T-helper 9 cell (primary cell): ENCODE results near the gene EPB41L1.

Source experiments
- DNase-seq: peaks from one replicate; pipeline ENCODE4 v3.0.0-alpha.2; 2020

The EPB41L1 gene

DNA sequence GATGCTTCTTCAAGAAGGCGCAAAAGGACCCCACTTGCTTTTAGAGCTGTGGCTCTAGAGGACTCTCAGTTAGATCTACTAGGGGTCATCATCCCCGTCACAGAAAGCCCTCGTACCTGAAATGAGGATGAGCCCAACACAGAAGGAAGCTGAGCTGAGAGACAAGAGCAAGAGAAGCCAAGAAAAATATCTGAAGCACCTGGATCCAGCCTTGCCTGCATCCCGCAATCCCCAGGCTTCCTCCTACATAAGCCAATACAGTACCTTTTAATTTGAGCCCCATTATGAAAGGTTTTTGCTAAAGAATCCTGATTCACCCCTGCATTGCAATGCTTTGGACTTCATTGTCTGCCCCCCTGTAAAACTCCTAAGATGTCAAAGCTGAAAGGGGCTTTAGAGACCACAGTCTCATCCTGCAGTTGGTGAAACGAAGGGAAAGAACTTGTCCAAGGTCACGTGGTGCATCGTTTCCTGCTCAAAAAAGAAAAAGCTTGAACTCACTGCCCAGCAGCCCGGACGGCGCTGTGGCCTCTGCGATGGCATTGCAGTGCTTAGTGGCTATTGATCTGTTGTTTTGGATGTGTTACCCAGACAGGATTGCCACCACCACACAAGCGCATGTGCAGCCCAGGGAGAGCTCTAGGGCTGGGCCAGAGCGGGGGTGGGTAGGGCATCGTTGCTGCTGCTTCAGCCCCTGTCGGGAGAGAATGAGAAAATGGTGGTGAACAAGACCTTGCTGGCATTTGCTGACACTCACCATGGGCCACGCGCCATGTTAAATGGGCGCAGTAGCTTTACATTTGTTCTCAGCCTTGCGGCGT is 110.1 kb downstream of the EPB41L1 start:
- DNase-seq, result no peak

DNA sequence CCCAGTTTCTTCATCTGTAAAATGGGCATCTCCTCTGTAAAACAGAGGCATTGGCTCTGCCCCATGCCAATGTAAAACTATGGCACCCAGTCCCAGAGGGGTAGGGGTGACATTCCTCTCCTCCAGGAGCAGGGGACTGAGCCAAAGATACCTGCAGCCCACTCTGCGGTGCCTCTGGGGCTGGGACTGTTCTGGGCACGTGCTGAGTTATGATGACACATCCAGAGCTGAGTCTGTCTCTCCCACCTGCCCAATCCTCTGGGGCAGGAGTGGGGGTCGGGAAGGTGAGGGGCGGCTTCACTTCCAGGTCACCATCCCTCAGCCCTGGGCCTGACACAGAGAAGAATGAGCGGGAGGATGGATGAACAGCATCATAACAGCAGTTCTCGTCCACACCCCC is 111.6 kb downstream of the EPB41L1 start:
- DNase-seq, result no peak

DNA sequence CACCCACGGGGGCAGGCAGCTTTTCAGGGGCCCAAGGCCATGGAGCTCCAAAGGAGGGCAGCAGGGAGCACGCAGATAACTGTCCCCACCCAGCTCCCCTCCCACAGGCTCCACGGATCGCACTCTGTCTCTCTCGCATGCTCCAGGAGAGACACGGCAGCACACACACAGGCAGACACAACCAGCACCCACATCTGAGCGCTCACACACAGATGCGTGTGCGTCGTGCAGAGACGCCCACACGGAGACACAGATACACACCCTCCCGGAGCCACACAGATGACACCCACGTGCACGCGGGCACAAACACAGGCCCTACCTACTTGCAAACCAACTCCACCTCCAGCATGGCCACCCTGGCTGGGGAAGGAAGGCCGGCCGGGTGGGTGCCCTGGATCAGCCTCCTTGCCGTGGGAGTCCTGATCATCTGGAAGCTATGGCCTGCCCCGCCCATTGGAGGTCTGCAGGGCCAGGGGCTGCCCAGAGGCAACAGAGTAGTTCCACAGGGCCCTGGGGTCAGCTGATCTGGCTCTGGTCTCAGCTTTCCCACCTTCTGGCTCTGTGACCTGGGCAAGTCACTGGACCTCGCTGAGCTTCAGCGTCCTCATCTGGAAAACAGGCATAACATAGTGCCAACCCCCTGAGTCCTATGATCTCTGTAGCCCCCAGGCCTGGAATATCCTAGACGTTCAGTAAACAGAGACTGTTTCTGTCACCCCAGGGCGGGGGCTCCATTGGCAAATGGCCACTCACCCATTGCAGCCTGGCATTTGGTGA is 113.3 kb downstream of the EPB41L1 start:
- DNase-seq, result no peak

DNA sequence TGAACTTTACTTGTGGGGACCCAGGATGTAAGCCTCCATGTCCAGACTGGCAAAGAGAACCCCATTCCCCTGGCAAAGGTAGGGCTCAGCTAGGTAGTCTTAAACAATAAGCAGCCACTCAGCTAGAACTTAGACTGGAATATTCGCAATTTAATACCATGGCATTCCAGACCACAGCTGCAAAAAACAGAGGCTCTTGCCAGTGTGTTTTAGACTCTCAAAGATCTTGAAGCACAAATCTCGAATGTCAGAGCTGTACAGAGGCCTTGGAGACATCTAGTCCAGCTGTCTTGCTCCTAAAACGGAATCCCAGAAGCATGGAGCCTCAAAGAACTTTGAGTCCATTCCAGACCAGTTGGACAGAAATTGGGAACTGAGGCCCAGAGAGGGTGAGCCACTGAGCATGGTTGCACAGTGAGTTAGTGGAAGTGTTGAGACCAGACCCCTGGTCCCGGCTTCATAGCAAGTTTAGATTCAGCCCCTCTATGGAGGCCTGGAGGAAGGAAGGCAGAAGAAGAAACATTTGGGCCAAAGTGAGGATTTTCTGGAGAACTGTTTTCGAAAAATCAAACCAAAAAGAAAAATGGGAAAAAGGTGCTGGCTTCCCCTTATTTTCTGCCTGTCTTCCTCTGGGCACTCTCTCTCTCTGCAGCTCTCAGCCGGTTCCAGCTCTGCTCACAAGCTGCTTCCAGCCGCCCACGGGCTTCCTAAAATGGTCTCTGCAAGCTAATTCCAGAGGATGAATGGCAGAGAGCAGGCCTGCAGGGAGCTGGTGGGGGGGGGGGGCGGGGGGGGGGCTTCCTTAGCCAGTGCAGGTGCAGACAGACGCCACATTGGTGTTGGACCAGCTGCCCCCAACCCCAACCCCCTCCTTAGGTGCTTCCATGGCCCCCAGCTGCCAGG is 114.2 kb downstream of the EPB41L1 start:
- DNase-seq, result no peak

DNA sequence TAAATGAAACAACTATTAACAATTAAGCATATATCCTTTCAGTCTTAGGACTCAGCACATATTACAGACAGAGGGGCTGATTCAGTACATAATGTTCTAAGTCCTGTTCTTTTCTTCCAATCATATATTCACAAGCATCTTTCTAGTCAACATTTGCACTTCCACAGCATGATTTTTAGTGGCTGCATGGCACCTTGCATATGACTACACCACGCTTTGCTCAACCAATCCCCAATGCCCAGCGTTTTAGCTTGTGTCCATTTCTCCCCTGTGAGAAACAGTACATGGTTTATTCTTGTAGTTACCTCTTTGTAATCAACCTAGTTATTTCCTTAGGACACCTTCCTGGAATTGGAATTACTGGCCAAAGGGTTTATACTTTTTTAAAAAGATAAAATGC is 115.0 kb downstream of the EPB41L1 start:
- DNase-seq, result no peak

DNA sequence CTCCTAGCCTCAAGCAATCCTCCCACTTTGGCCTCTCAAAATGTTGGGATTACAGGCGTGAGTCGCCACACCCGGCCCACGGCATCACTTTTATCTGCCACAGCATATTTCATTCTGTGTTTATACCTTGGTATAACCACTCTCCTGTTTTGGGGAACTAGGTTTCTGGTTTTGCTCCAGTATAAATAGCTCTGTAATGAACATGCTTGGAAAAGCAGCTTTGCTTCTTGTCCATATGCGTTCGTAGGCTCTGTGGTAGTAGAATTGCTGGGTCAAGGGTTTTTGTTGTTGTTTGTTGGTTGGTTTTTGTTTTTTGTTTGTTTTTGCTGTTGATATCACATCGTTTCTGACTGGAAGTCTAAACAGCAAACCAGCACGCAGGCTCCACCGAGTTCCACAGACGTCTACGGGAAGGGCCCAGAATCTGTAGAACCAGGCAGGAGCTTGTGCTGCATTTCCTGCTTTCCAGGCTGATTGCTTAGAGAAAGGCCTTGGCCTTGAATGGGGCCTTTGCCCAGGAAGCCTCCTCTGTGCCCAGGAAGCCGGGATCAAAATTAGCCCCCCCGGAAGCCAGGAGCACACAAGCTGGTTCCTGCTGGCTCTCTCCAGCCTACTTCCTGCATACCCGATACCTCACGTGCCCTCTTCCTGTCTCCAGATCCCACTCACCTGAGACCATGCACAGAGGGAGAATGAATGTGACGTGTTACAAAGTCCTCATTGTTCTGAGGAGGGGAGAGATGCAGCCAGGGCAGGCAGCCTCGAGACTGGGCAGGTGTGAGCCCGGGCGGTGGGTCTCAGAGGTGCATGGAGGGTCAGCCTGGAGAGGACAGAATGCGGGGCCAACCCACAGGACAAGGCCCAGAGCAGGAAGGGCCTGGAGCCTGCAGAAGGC is 116.5 kb downstream of the EPB41L1 start:
- DNase-seq, result no peak

DNA sequence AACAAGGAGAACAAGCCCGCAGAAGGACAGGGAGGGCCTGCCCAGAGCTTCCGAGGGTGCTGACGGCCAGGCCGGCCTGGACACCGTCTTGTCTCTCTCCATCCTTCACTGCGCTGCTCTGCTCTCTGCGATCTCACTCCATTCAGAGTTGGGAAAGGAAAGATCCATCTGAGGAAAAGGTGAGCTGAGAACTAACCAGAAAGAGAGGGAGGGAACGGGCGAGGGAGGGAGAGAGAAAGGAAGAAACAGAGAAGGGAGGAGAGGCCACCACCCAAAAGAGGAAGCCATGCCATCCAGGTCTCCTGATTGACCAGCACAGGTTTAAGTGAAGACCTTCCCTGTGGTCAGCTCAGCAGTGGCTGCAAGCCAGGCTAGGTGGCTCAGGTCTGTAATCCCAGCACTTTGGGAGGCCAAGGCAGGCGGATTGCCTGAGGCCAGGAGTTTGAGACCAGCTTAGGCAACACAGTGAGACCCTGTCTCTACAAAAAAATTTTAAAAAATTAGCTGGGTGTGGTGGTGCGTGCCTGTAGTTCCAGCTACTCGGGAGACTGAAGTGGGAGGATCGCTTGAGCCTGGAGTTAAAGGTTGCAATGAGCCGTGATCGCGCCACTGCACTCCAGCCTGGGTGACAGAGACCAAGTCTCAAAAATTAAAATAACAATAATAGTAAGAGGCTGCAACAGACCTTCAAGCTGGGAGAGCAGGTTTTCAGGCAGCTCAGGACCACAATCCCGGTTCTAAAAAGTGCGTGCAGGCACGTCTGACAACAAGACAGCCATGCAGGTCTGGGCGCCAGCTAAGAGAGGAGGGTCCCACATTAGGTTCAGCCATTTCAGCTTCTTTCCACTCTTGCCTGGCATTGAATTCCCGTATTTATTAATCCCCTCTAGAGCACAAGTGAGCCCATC is 117.4 kb downstream of the EPB41L1 start:
- DNase-seq, result no peak

DNA sequence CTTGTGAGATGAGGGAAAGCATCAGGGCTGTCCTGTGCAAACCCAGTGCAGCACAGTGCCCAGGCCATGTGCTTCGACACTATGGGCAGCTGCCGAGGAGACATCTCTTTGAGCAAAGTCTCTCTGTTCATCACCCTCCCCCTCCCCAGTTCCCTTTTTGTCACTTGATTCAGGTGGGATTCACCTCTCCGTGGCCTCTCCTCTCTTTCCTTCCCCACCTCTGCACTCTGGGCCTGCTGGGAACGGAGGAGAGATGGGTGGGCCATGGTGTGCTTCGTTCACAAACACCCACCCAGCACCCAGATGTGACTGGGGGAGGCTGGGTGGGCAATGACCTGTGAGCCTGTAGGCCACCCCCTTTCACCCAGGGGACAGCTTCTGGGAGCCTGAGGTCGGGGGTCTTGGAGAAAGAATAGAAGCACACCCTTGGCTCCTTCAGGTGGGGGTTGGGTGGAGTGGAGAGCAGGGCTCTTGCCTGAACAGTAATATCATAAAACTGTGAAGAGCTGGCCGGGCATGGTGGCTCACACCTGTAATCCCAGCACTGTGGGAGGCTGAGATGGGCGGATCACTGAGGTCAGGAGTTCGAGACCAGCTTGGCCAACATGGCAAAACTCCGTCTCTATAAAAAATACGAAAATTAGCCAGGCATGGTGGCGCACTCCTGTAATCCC is 118.1 kb downstream of the EPB41L1 start:
- DNase-seq, result no peak

DNA sequence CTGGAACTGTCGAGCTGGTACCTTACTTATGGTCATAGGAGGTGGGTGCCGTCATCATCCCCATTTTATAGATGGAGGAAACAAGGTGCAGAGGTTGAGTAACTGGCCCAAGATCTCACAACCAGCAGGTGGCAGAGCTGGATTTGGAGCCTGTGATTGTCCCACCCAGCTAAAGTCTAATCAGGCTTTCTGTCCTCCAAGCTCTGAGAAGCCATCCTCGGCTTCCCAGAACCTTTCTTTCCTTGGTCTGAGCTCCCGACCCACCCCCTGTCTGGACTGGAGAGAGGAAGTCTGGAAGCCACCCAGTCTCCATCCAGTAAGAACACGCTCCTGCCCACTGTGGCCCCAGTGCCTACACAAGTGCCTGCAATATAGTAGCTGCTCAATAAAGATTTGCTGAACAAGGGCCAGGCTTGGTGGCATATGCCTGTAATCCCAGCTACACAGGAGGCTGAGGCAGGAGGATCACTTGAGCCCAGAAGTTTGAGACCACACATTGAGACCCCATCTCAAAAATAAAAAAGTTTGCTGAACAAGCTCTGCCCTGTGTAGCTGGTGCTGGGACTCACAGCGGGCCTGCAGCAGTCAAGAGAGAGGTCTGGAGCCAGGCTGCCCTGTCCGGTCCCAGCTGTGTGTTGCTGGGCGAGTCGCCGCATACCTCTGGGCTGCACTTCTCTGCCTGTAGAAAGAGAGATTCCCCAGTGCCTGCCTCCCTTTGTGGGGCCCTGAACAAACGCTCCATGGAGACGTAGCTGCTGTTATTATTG is 119.1 kb downstream of the EPB41L1 start:
- no peak for DNase-seq

DNA sequence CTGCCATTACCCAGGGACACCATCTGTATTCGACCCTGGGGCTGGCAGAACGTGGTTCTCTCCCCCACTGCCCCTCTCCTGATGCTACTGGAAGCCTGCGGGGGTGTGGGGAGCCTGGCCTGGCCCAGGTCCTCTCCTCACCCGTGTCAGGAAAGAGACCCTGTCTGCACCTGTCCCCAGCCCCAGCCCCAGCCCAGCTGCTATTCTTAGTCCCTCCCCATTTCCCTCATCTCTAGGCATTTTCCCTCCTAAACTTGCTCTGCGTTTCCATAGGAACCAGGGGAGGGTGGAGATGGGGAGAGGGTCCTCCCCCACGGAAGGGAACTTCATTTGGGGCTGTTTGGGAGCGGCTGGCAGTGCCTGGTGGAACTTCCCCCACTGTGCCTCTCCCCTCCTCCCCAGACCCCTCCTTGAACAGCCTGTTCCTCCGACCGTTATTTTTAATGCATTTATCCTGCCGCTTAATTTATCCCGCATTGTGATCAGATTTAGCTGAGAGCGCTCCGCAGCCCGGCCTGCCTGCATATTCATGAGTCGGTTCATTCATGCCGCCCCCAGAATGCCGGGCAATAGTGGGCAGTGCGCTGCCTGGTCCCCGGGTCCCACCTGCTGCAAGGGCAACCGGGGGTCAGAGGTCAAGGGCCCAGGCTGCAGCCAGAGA is 119.8 kb downstream of the EPB41L1 start:
- no peak for DNase-seq

DNA sequence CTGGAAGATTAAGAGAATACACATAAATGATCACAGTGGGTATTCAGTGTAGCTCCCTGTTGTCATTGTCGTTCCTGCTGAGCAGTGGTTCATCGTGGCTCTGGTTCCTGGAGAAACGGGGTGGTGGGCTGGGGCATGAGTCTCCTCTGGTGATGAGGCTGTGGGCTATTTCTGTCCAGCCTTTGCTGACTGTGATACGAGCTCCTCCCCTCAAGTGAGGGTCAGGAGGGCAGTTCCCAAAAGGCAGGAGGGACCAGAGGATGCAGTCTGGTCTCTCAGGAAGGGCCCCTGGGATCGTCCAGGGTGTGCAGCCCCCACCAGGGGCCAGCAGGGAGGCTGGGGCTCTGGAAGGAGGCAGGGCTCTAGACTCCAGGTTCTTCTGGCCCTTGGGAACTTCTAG is 120.5 kb downstream of the EPB41L1 start:
- no peak for DNase-seq

DNA sequence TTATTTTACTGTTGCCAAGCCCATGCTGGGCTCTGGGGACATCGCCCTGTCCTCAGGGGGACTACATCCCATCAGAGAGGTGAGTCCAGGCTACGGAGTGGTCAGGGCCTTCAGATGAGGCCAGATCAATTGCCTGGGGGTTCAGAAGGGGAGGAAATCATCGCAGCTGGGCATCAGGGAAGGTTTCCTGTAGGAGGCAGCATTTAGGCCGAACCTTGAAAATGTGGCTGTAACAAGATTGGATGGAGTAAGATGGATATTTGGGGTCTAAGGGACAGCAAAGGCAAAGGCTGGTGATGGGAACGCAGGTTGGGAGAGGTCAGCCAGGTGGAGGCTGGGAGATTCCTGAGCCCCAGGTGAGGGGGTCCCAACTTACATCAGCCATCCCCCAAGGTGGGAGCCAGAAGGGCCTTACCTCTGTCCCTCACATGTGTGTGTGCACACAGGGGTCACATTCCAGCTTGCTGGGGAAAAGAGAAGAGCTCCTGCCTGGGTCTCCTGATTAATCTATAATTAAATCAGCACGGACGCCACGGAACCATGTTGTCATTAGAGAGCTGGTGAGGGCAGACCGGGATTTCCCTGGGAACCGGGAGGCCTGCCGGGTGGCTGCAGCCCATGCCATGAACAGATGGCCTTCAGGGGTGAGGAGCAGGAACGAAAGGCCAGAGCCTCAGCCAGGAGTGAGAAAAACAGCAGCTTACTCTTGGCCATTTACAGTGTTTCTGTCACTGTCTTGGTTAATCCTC is 121.1 kb downstream of the EPB41L1 start:
- DNase-seq, result no peak

DNA sequence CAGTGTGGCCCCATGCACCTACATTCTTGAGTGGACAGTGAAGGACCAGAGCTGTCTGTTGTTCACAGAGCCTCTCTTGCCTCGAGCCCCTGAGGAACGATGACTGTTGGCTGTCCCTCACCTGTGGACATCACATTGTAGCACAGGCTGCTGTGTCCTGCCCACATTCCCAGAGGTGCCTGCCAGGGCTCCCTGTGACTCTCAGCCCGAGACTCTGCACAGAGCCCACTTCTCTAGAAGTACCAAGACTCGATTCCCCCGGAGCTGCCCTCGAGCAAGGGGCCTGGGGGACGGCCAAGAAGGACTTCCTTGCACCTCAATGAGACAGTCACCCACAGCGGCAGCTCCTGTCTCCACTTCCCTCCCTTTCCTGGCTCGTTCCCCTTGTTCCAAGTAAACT is 123.0 kb downstream of the EPB41L1 start:
- DNase-seq, result no peak

DNA sequence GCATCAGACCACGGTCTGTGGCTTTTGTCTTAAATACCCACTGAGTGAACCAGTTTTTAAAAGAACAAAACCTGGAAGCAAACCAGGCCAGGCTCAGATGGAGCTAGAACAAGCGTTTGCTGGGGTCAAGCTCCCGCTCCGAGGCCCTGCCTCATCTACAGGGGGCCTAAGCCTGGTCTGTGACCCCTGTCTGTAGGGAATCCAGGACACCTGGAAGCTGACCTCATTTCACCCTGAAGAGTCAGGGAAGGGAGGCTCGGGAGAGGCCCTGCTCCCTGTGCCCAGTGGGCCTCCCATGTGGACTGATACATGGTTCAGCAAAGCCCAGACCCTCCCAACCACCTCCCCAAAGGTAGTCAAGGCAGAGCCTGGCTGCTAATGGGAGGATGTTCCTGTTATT is 124.8 kb downstream of the EPB41L1 start:
- no peak for DNase-seq

DNA sequence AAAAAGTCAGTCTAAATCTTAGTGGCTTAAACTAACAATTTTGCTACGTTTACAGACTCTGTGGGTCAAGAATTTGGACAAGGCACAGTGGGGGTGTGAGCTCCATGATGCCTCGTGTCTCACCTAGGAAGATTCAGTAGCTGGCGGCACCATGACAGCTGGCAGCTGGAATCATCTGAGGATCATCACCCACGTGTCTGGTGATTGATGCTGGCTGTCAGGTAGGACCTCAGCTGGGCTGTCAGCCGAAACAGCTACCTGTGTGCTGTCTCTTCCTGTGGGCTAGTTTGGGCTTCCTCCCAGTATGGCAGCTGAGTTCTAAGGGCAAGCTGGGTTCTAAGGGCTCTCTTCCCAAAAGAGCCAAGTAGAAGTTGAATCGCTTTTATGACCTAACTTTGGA is 125.2 kb downstream of the EPB41L1 start:
- no peak for DNase-seq

DNA sequence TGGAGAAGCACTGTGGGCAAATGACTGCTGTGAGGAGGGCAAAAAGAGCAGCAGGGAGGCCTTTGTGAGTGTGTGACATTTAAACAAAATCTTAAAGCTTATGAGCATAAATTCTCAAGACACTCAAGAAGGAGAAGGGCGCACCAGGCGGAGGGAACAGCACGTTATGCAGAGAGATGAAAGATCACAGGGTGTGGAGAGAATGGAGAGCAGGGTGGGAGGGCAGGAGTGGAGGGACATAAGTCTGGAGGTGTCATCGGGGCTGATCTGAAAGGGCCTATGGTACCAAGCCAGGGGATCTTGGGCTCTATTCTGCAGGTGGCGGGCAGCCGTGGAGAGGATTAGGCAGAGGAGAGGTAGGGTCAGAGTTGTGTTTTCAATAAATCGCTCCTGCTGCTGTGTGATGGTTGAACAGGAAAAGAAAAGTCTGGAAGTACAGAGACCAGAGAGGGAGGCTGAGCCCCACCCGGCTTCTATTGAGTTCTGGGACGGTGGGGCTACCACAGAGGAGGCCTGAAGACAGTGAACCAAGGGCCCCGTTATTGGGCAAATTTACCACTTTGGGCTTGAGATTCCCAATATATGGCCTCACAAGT is 127.3 kb downstream of the EPB41L1 start:
- no peak for DNase-seq
